Activated T-cell treated with anti-CD3 and anti-CD28 coated beads, Interleukin-2, amount 50 U/mL, for 1 hour (primary cell): ENCODE measurements around the gene PRDM16.

Source experiments
- DNase-seq: peaks from one replicate; pipeline ENCODE4 v3.0.0-alpha.2; 2020

Gene PRDM16

DNA sequence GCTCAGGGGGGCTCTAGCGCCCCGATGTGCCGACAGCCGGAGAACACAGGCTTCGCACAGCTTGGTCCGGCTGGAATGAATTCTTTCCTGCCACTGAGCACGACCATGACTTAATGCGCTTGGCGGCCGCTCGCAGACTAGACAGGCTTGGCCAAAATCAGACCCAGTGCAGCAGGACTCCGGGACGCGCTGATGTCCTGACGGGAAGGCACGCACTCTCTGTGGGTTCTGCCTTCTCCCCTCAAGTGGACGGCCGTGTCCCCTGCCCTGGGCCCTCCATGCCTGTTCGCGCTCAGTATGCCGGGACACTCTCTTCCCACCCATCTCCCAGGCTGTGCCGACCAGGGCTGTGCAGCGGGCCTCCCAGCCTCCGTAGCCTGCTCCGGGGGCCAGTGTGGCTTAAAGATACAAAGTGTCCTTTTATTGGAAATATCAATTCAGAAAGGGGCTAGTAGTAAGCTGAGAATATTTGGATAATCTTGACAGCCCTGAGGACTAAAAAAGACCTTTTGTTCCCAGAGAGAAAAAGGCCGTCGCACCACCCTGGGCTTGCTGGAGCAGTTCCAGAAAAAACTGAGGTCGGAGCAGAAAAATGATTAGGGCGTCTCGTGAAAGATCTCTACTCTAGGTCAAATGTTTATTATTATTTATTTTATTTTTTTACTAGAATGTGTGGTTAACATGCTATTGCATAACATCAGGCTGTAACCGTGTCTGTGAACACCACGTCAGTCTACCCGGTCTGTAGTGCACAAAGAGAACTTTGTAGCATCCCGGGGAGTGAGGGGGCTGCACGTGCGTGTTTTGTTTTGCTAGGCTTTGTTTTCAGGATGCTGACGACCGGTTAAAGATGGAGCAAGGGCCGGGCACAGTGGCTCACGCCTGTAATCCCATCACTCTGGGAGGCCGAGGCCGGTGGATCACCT, 297.4 kb downstream of the PRDM16 start:
- no peak for DNase-seq

DNA sequence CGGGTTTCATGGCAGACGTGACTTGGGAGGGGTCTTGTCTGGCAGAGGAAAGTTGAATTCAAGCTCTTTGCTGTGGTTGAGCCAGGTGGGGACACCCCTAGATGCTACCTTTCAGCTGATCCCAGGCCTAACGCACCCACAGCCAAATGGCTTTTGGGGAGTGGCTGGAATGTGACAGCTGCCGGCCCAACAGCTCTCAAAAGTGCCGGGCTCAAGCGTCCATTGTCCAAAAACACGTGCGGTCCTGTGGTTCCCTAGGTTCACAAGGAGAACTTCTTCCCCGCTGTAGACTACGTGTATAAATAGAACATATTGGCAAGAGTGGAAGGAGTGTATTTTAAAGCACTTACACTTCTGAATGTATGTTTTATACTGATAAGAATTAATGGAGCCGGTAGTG, 298.4 kb downstream of the PRDM16 start:
- no peak for DNase-seq

DNA sequence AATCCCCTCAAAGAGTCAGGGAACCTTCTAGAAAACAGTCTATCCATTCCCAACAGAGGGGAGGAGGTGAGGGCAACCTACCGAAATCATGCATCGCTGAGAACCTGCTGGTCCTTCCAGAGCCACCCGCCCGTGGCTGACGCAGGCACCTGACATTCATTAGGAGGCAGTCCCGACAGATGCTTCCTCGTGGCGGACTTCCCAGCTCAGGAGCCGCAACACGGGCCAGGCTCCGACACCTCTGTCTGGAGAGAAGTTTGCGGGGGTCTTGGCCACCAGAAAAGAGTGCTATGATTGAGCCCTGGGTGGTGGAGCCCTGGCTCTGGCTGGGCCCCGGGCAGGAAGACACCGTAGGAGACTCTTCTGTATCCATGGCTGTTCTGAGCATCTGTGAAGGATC, 299.1 kb downstream of the PRDM16 start:
- DNase-seq: no peak

DNA sequence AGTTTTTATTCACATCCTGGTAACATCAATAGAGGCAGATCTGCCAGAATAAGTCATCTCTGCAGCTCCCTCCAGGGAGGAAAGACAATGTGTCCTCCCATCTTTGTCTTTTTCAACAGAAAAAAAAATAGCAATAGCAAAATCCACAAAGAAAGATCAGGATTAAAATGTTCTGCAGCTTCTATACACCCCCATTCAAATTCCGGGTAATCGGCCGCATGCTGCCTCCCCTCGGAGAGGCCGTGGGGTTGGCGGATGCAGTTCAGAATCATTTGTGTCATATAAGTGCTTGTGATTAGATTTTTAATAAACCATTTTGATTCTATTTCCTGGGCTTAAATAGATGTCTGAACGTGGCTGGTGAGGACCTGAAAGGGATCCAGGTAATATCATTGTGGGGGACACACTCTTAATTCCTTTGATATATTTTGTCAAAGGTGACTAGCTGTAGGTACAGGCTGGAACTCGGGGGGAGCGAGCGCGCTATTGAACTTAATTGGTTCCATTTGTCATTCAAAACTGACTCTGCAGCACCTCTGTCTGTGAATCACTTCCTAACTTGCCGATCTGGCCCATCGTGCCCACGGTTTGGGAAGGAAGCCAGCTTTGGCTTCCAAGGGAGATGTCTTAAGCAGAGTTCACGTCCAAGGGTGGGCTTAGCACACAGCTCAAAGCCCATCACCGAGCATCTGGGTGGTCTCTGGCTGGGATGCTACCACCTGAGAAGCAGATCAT, 299.9 kb downstream of the PRDM16 start:
- DNase-seq: no peak

DNA sequence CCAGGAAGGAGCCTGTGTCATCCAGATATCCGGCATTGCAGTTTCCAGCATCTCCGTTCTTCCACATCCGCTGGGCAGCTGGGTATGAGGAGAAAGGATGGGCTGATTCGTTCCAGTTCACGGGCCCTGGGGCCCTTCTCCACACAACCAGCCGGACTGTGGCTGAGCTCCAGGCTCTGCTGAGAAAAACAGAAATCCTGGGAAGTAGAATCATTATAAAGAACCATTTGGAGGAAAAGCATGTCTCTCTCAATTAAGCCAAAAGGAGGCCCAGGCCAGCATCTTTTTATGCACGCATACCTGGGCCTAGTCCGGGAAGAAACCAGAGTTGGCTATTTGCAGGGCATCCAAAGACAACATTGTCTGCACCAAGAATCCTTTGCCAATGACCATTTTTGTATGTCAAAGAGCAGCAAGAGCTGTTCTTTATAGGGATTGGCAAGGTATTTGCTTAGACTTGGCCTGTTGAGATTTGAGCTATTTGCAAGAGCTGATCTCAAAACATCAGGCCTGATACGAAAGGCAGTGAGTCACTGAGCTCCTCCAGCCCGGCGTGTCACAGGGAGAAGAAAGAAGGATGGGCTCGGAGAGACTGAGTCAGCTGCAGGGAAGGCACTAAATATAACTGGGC, 300.6 kb downstream of the PRDM16 start:
- no peak for DNase-seq

DNA sequence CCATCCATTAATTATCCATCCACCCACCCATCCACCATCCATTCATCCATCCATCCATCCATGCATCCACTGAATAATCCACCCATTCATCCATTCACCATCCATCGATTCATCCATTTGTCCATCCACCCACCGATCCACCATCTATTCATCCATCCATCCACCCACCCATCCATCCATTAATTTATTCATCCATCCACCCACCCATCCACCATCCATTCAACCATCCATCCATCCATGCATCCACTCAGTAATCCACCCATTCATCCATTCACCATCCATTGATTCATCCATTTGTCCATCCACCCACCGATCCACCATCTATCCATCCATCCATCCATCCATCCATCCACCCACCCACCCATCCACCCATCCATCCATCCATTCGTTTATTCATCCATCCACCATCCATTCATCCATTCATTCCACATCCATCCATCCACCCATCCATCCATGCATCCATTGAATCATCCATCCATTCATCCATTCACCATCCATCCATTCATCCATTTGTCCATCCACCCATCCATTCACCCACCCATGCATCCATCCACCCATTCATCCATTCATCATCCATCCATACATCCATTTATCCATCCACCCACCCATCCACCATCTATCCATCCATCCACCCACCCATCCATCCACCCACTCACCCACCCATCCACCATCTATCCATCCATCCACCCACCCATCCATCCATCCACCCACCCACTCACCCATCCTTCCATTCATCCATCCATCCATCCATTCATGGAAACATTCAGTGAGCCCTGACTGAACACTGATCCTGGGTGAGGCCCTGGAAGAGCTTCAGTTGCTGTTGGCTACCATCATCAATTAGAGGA, 302.1 kb downstream of the PRDM16 start:
- no peak for DNase-seq

DNA sequence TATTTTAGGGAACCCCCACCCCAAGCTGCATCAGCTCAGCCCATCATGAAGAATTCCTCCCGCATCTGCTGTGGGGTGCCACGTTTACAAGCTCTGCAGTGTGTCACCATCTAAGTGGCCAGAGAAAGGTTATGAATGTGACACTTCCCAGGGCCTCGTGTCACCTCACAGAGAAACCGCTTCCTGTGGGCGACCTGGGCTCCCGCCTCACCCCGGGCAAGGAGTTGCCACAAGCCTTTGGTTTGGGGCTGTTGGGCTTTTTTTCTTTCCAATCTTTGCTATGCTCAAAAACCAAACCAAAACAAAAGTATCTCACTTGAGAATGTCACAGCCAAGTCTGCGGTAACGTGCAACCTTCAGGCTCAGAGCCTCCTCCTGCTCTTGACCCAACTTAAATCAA, 303.3 kb downstream of the PRDM16 start:
- no peak for DNase-seq

DNA sequence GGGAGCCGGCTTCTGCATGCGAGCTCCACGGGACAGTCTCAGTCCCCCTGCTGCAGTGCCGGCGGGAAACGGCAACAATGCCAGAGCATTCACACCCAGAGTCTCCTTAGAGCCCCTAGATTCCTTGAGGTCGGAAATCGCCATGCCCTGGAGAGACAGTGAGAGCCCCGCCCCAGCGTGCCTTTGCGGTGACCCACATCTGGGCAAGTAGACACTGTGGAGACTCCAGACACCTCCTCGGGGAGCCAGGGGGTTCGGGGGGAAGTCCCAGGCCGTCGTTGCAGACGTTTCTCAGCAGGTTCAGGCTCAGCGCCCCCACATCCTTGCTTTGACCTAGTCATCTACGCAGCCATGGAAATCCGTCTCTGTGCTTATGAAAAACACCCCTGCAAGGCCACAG, 304.2 kb downstream of the PRDM16 start:
- no peak for DNase-seq

DNA sequence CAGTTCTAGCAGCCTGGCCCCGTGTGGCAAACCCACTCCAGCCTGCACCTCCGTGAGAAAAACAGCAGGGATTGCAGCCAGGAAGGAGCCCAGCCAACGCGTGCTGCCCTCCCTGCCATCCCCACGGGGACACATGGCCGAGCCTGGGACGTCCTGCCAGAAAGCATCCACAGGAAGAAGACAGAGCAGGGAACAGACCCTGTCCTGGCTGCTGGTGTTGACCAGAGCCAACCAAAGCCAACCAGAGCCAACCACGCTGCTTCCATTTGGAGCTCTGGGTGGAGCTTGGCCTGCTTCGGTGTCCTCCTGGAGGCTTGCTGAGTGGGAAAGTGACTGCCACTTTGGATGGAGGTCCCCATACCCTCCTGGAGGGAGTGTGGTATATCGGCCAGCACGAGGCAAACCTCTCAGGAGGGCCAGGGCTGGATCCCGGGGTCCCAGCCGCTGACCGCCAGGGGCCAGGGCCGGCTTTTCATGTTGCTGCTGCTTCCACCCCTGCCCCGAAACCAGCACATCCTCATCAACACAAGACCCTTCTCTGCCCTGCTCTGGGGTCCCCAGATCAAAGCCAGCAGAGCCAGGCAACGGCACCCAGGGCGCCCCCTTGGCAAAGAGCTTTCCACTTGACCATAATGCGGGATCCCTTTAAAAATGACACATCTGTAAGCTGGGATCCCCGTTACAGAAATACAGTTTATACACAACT, 304.9 kb downstream of the PRDM16 start:
- no peak for DNase-seq

DNA sequence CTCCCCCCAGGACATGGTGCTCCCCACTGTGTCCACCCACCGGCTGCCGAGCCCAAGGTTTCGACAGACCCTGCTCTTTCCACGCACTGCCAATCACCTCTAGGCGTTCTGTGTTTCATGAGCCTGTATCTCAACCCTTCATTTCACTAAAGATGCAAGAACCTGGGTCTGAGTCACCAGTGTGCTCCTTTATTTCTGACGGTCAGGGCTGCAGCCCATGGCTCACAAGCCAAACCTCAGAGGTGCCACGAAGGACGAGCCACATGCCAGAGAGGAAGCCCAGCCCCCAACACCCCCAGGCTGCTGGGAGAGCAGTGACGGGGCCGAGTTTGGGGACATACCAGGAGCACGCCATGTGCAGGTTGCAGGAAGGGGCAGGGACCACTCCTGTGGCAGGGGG, 306.2 kb downstream of the PRDM16 start:
- no peak for DNase-seq

DNA sequence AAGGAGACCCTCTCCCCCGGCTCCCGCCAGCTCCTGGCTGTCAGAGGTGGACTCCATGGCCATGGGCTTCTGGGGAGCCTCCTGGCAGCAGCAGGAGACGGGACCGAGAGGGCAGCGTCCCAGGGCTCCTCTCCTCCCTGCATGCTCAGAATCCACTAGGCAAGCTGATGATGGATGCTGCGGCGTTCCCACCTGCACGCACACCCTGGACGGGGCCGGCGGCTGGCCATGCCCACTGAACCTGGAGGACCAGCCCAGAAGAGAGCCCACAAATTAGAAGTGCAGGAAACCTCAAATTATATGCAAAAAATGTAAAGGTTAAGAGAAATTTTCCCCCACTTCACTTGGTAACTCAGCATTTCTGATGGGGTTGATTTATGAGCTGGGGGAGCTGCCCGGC, 308.2 kb downstream of the PRDM16 start:
- DNase-seq: no peak

DNA sequence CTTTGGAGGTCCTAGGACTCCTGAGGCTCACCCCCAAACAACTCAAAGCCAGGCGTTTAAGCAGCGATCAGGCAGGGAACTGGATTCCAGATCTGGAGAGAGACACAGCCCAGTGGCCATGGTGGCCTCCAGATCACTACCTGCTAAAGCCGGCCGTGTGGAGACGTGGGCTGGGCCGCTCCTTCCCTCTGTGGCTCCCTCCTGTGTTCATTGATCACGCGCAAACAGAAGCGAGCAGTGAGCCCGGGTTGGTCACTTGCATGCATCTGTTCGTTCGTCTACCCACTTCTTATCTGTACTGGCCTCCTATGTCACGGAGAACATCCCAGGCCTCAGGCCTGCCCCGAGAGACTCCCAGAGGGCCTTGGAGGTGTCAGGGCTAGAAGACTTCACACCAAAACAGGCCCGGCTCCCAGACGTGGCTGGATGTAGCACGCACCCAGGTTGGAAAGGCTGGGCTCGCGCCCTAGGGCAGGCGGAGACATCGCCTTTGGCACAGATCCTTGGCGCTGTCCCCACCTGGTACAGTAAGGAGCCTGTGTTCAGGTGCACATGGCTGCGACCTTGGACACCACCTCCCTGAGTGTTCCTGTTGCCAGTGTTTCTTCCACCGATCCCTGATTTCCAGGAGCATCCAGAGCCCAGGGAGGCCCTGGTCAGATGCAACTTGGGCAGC, 308.7 kb downstream of the PRDM16 start:
- DNase-seq: no peak

DNA sequence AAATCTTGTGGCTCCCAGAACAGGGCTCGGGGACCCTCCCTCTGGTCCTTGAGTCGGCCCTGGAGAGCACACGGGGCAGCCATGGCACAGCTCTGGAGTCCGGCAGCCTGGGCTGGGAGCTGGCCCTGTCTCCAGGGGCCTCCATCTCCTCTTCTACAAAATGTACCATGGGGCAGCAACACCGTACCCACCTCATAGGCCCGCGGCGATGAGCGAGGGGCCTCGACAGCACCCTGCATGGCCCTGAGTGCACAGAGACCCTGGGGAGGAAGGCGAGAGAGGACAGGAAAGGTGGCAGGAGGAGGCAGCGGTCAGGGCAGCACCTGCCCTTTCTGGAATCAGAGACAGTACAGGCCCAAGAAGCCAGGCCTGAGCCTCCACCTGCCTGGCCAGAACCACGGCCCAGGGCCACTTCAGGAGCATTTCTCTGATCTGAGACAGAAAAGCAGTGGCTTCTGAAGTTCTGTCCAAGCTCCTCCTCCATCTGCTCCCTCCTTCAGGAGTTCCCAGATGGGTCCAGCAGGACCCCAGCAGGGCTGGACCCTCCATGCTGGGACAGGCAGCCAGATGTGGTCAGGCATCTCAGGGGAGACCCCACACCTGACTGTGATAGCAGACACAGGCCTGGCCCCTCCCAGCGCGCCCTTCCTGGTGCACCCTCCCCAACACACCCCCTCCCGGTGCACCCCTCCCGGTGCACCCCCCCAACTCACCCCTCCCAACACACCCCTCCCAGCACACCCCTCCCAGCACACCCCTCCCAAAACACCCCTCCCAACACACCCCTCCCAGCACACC, 309.6 kb downstream of the PRDM16 start:
- DNase-seq: no peak

DNA sequence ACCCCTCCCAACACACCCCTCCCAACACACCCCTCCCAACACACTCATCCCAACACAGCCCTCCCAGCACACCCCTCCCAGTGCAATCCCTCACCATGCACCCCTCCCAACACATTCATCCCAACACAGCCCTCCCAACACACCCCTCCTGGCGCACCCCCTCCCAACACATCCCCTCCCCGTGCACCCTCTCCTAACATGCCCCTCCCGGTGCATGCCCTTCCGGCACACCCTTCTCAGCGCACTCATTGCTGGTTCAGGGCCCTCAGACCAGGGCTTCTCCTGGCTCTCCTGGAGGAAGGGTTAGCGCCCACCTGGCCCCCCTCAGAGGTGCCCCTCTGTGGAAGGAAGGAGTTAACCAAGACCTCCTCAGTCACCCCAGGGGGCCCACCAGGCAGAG, 310.9 kb downstream of the PRDM16 start:
- no peak for DNase-seq

DNA sequence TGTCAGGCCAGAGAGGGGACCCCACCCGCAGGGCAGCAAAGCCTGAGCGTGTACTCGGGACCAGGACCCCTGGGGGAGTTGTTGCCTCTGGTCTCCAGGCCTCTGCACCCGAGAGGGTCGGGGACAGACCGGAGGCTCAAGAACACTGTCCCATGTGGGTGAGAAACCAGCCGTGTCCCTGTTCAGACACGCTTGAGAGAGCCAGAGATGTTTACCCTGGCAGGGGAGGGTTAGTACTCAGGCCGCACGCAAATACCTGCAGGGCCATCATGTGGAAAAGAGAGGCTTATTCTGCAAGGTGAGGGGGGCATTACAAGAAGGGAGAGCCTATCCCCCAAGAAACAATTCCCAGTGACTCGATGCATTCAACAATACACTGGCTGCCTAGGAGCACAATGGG, 311.5 kb downstream of the PRDM16 start:
- no peak for DNase-seq

DNA sequence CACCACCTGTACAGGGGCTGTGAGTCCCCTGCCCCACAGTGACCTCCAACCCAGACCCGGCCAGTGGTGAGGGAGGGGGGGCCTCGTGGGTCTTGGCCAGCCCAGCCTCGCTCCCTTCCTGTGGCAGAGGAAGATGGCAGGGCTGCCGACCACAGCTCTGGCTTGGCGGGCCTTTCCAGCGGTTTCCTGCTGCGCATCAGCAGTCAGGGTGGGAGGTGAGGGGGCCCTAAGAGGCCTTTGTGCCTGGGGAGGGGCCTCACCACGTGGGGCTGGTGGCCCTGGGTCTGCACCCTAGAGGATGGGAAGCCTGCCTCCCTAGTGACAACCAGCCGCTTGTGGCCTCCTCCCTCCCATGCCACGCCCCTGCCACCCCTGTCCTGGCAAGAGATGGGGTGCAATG, 312.9 kb downstream of the PRDM16 start:
- no peak for DNase-seq

DNA sequence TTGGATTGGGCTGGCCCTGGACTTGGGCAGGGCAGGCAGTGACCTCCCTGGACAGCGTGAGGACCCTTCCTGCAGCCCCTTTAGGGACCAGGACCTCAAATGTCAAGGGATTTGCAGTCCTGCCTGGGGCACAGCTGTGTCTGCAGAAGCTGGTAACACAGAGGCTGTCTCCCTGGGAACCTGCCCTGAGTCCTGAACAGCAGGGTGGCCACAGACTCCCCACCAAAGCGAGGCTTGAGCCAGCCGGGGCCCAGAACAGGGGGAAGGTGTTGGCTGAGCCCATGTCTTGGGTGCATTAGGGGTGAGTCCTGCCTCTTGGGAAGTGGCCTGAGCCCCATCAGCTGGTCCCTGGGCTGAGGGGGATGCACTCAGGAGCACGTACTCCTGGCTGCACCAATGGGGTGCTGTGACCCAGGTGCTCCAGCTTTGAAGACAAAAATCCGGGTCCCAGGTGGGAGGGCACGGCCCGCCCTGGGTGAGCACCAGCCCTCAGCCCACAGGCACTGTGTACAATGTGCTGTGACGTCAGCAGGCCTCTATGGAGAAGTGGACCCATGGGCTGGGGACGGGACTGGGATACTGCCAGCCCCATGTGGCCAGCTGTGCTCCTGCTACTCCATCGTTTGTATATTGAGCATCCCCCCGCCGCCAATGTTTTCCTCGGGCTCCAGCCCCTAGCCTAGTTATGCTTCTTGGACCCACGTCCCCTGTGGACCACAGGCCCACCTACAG, 313.5 kb downstream of the PRDM16 start:
- no peak for DNase-seq

DNA sequence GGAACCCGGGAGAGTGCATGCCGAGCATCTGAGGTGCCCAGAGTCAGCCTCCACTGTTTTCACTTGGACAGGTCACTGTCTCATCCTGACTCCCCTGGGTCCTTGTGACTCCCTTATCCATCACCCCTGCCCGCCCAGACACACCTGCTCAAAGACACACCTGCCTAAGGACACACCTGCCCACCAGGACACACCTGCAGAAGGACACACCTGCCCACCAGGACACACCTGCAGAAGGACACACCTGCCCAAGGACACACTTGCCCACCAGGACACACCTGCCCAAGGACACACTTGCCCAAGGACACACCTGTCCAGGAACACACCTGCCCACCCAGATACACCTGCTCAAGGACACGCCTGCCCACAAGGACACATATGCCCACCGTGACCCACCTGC, 314.7 kb downstream of the PRDM16 start:
- no peak for DNase-seq

DNA sequence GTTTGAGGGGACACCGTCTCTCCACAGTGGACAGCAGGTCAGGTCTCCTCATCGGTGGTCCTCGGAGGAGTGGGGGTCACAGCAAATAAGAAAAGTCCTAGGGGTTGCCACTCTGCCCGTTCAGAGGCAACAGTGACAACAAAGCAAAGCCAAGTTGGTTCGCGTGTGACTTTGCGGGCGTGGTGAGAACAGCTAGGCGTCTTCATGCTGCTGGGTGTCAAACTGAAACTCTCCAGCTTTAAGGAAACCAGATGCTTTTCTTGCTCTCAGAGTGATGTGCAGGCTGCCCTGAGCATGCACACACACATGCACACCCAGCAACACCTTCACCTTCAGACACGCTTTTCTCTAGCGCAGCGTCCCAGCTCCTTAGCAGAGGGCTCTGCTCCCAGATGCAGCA, 315.4 kb downstream of the PRDM16 start:
- DNase-seq: no peak
